ENCODE measurements around the gene VWA3B.
A peak's percentile ranks its signal among the peaks of the same experiment; 100 is the strongest.

Gene VWA3B

DNA sequence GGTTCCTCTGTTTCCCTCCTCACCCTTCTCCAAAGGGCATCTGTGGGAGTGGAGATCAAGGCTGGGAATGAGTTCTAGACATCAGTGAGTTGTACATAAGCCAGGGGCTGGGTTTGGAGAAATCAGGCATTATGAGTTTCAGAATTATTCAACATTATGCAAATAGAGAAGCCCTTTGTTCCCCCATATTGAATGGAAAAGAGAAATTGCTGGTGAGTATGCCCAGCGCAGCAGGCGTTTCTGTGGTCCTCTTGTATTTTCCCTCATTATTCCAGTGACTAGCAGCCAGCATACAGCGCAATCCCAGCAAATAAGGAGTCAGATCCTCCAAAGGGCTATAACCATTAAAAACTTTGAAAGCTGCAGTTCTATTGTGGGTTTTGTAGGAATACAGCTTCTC, 94.4 kb downstream of the VWA3B start:
- no peak for DNase-seq

DNA sequence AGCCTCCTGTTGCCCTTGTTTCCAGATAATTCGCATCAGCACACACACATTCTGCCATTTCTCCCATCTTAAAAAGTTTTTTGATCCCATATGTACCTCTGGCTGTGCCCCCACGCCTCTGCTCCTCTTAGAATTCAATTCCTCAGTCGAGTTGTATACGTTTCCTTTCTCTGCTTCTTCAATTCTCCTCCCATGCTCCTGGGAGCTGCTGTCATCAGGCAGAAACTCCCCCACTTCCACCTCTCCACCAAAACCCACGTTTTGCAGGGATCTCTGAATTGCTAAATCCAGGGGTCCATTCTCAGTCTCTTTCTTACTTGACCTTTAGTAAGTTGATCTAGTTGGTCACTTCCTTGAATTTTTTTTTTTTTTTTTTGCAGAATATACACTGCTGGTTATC, 98.8 kb downstream of the VWA3B start:
- no peak for DNase-seq

DNA sequence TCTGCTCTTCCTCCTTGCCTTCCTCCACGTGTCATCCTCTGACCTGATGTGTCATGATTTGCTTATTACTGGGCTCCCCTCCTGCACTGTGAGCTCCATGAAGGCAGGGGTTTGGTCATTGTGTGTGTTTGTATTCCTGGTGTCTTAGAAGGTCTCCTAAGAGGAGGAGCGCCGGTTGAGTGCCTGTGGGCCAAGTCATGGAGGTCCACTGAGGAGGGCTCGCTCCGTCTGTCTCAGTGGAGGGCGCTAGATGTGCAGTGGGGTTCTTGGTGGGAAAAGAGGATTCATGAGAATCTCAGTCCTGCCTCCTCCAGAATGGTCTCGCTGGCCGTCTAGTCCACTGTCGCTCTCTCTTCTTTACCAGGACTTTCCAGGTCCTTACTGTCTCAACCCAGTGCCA, 100.2 kb downstream of the VWA3B start:
- DNase-seq, result no peak

GRCh38 chr2:98188351-98189046, 101.5 kb downstream of the VWA3B start:
- DNase-seq, result peak; percentile 11

DNA sequence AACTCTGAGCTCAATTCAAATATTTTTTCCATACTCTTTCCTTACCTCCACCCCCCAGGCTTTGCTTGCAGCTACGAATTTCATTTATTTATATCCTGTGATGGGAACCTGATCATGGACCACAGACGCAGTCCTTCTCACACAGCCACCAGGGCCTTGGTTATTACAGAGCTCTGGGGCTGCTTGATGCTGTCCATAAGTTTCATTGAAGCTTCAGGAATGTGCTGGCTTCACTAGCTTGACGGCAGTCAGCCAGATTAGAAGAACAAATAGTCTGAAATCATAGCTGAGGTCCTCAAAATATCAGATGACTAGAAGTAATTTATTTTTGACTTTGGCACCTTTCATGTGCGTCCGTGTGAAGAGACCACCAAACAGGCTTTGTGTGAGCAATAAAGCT, 104.9 kb downstream of the VWA3B start:
- DNase-seq, result no peak

- DNase-seq, result no peak
Measured at GRCh38 chr2:98201576-98201975, 114.6 kb downstream of the VWA3B start.

DNA sequence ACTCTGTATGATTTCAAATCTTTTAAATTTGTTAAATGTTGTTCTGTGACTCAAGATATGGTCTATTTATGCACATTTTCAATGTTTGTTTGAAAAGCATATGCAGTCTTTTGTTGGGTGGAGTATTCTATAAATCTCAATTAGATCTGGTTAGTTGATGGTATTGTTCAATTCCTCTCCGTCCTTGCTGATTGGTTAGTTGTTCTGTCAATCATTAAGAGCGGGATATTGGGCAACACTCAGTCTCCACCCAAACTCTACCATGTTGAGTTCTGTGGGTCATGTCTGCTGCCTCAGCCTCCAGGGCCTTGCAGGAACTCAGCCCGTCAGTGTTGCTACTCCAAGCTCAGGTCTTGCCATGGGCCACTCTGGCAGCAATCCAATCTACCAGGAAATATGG, 118.9 kb downstream of the VWA3B start:
- DNase-seq, result no peak

DNA sequence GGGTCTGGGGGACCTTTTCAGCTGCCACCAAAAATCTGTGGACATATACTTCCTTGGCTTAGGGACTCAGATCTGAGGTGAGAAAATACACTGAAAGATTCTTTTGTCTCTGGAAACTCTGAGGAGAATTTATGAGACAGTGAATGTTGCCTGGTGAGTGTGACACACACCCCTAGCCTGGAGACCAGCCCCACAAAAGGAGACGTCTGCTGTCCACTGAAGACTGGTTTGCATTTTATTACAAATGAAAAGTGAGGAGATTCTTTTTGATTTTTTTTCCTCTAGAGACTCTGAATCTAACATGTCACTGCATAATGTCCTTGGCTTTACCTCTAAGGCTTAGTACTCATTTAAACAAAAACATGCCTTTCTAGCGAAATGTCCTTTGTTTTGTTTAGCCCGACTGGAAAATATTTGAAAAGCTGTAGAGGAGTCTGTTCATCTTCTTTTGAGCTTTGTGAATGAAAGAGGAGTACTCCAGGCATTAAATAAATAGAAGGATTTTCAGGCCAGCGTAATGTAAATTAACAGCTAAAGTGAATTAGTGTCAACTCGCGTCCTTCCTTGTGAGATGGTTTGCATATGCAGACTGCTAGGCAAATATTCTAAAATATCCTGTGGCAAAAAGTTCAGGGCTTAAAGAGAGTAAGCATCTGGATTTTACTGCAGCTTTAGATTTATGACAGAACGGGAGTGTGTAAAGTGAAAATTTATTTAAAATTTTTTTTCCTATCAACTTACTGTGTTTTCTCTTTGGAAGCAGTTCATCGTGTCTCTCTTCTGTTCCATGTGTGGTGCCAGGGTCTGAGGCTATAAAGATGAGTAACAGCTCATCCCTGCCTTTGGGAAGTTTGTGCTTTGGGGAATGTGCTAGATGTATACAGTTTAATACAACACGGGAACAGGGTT, 125.4 kb downstream of the VWA3B start:
- no peak for DNase-seq

- no peak for DNase-seq
Measured at GRCh38 chr2:98216616-98217015, 129.6 kb downstream of the VWA3B start.

DNA sequence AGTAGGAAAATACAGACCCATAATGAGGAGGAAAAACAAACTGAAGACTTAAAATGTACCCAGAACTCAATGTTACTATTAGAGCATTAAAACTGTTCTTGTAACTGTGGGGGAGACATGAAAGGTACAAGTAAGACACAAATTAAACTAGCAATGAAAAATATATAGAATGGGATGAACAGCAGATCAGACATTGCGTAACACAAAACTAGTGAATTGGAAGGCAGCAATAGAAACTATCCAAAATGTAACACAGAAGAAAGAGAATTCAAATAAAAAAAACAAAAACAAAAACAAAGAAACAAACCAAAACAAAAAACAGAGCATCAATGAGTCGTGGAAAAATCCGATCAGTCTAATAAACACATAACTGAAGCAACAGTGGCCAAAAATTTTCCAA, 132.2 kb downstream of the VWA3B start:
- DNase-seq, result no peak

- DNase-seq, result no peak
Measured at GRCh38 chr2:98233941-98234340, 147.0 kb downstream of the VWA3B start.

DNA sequence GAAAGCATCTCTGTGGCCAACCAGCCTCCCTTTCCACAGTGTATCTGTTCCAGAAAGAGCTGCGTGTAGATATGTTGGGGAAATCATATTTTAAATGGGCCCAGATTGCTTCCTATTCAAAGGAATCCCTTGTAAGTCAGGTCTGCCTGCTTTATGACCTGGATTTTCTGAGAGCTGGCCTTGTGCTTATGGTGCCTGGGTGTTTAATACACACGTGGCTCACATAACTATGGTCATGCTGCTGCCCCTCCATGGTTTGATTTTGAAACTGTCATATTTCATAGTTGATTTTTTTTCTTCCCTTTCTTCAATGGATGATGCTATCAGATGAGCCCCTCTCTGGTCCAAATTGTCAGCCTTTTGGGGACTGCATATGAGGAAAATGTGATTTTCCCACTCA, 147.8 kb downstream of the VWA3B start:
- peak; percentile 2 for DNase-seq

GRCh38 chr2:98236935-98237334, 150.0 kb downstream of the VWA3B start:
- DNase-seq, result no peak

DNA sequence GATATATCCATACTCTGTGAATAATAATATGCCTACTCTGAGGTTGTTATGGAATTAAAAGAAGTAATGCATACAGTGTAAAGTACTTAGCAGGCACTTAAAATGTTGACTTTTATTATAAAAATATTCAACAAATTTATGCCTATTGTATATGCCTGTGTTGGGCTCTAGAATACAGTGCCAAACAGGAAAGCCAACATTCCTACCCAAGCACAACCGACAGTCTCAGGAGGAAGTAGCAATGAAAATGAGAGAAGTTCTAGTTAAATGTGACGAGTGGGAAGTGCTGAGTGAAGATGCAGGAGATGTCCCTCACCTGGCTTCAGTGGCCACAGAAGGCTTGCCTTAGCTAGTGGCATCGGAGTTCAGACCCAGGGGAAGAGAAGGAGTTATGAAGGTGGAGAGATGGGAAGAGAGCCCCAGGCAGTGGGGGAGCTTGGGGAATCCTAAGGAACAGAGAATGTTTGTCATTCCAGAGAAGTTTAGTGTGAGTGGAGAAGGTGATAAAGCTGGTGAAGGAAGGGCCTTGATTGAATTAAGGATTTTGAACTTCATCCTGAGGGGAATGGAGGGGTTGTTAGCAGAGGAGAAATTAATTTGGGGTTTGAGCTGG, 153.9 kb downstream of the VWA3B start:
- no peak for DNase-seq

DNA sequence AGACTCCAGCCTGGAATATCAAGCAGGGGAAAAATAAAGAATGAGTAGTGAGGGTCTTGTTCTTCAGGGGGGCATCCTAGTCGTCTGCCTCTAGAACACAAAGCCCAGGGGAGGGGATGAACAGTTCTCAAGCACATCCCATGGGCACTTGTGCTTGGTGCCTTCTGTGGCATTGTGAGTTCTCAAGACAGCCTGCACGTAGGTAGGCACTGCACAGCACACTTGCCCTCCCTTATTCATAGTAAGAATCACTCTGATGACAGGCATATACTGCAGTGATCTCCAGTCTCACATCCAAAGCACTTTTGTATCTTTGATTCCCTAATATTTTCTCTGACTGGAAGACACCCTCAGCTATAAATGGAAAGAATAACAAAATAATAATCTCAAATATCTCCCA, 154.6 kb downstream of the VWA3B start:
- no peak for DNase-seq

- no peak for DNase-seq
Measured at GRCh38 chr2:98242003-98242402, 155.0 kb downstream of the VWA3B start.

DNA sequence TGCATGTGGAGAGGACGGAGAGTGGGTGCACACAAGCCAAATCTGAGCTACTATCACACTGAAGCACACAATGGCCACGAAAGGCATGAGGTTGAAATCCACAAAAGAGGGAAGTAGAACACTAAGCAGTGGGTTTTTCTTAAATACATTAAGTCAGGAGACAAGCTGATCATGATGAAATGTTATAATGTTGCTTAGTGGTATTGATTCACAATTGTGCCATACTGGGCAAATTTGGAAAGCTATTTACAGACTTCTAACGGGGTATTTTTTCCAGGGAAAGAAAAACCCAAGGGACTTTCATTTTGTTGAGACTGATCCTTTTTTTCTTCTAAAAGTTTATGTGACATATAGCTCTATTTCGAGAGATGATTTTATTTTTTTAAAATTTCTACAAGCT, 158.5 kb downstream of the VWA3B start:
- no peak for DNase-seq

DNA sequence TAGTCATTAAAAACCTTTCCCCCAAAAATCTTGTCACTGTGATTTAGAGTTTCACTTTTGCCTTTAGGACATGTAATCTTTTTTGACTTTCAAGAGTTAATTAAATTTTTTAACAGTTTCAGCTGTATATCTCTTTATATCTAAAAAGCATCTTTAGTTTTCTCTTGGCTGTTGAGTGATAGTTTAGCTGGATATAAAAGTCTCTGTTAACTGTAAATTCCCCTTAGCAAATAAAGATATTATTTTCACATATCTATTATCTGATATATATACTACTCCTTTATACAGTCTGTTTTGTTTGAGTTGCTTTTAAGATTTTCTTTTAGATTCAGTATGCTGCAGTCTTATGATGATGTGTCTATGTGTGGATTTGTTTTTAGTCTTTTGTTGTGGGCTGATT, 160.4 kb downstream of the VWA3B start:
- no peak for DNase-seq

GRCh38 chr2:98252038-98252773, 165.2 kb downstream of the VWA3B start:
- DNase-seq, result peak; percentile 23

- DNase-seq, result no peak
Measured at GRCh38 chr2:98253461-98254070, 166.6 kb downstream of the VWA3B start.

- DNase-seq, result no peak
Measured at GRCh38 chr2:98254504-98255059, 167.6 kb downstream of the VWA3B start.

- no peak for DNase-seq
Measured at GRCh38 chr2:98258906-98259305, 171.9 kb downstream of the VWA3B start.

Measured in hematopoietic multipotent progenitor cell treated with erythropoietin and hydrocortisone succinate and interleukin-3 and kit ligand, for 6 days (in vitro differentiated cells).